ENCODE measurements around the gene NFYC. TPM values are rescaled to one million over a fixed set of nuclear protein-coding genes. Genes with fewer than 3 reads are reported as not detected.
A peak's percentile ranks its signal among the peaks of the same experiment; 100 is the strongest.

Gene NFYC
- total RNA-seq, 1 experiment from 2014 or later: 38.1 TPM

DNA sequence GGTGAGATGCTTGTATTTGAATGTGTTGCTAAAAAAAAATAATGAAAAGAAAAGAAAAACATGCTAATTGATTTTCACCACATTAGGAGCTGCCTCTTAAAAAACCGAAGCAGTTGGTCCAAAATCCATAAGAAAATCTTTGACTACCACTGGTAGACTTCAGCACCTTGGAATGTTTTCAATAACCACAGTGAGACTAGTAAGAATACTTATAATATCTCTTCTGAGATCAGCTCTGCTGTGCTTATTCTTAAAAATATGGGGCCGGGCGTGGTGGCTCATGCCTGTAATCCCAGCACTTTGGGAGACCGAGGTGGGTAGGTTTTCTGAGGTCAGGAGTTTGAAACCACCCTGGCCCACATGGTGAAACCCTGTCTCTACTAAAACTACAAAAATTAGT is 15.1 kb downstream of the NFYC start:
- no peak for DNase-seq (ENCODE audit: low read depth)

DNA sequence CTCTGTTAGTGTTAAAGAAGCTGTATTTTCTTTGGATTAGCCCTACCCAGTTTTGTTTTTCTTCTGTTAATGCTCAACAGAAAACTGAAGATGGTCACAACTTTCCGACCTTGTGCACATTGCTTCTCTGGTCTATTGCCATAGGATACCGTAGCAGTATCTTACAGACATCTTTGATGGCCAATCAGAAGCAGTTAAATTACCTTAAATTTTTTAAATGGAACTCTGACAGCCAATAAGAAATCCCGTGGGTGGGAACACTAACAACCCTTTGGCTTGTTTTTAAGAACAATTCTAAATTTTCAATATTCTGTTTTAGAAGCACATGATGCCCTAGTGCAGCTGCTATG is 17.2 kb downstream of the NFYC start:
- DNase-seq (ENCODE audit: low read depth): peak; percentile 84

DNA sequence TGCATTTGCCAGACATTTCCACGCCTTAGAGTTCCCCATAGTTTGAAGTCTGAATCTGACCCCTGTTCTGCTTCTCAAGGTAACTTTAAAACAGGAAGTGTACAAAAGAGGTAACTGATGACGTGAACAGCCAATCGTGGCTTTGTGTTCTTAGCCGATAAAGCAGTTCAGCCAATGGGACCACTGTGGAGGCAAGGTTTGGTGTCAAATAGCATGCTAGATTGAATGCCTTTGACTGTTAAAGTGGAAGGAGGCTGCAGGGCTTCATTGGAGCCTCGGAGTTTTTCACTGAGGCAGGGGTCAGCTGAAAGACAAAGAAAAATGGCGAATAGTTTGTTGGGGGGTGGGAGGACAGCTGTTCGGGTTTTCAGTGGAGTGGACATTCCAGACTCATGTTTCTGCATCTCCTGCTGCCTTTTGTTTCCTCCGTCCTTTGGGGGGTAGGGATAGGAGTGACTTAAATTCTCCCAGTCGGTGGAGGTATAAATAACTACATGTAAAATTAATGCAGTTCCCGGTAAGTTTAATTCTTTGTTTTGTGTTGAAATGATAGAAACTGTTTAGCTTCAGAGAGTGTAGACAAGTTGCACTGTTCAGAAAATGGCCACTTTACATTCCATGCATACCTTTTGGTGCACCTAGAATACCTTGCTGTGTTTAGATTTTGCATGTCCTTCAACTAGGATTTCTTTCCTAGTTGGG is 17.7 kb downstream of the NFYC start:
- peak; percentile 99 for DNase-seq (ENCODE audit: low read depth)

DNA sequence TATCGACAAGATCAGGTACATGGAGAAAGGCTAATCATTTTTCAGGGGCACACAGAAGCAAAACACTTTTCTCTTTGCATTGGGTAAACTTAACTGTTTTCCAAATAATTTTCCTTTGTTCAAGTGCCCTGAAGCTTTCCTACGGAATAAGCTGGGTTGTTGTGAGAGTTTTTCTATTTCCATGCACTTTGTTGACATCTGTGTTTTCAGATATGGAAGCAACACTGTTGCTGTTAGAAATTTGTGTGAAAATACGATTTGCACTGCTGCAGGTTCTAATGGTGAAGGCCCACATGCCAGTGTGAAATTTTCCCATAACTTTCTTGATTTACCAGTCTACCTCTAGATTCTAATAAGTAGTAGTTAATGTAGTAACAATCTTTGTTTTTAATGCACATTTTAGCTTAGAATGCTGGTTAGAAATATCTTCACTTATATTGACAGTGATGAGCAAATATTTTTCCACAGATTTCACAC is 18.3 kb downstream of the NFYC start:
- DNase-seq (ENCODE audit: low read depth): no peak

DNA sequence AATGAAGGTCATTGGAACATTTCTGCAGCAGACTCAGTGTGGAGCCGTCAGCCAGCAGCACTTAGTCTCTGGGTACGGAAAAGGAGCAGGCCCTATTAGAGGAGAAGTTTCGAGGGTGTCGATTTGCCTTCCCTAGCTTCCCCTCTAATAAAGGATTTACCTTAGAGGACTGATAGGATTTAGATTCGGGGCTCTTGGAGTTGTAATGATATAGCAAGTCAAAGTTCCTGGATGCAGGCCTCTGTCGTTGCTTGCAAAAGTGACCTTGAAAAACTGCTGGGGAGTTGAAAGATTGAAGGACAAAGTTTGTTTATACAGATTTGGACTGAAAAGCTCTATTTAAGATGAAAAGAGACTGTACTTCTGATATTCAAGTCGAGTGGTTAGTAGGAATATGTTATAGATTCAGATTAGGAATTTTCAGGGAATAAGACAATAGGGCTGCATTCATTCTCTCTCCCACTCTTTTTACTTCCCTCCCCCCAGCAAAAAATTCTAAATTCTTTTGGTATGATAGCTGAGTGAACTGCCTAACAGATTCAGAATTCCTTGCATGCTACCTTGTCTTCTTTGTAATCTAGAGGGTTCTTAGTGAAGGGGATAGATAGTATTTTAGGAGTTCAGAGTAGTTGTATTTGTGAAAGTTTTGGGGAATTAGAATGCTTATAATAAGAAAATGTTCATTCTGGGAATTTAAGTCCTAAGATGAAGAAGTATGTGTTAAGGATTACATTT is 19.2 kb downstream of the NFYC start:
- DNase-seq (ENCODE audit: low read depth): no peak

DNA sequence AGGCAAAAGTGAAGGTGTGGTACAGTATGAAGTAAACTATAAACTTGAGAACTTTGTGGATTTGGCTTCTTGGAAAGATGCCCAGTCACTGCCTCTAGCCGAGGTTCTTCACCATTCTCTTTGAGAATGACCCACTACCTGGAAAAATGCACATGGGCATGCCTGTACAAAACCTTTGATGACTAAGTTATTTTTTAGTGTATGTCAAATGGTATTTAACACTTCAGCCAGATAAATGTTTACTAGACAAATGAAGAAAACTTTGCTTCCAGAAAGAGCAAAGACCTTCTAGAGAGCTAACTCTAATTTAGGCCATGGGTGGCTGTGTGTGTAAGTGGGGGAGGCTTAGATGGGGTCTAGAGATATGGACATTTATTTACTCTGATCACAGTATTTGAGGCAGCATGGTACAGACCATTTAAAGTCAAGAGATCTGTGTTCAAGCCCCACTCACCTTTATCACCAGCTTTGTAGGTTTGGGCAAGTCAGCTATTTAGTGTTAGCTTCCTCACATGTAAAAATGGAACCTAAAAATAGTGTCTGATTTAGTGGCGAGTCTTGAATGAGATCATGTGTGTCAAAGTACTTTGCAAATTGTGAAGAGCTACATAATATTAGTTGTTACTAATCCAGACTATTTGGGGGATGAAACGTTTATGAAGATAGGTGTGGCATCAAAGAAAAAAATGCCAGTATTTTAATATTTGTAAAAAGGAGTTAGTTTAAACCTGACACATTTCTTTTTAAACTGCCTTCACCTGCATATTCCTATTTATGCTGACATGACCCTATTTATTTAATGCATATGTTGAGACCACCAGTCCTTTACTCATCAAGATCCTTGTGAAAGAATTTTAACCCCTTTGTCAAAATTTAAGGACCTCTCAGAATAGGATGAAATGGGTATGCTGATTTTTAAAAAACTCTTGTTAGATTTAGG is 20.2 kb downstream of the NFYC start:
- peak; percentile 92 for DNase-seq (ENCODE audit: low read depth)

DNA sequence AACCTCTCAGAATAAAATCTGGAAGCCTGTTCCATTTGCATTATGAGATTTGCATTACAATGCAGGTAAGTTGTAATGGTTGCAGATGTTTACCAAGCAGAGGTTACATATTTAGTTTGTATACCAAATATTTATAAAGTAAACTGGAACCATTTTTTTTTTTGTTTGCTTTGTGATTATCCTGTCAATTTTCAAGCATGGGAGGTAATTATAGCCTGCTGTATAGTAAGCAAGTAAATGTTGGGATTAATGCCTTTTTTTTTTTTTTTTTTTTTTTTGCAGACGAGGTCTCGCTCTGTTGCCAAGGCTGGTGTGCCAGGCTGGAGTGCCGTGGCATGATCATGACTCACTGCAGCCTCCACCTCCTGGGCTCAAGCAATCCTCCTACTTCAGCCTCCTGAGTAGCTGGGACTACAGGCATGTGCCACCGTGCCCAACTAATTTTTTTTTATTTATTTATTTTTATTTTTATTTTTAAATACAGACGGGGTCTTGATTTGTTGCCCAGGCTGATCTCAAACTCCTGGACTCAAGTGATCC is 21.0 kb downstream of the NFYC start:
- no peak for DNase-seq (ENCODE audit: low read depth)

DNA sequence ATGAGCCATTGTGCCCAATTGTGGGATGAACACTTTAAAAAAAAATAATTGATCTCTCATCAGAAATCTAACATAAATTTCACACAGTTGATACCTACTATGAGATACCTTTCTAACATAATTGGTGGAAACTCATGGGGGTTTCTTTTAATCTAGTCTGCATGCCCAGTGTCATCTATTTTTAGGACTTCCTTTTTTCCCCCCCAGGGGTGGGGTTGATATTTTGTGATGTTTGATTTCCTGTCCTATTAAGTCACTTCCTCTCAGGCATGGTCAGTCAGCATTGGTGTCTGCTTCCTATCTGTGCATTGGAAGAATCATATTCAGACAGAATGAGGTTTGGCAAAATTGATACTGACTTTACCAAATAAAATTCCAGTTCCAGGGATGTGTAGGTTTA is 21.5 kb downstream of the NFYC start:
- no peak for DNase-seq (ENCODE audit: low read depth)

DNA sequence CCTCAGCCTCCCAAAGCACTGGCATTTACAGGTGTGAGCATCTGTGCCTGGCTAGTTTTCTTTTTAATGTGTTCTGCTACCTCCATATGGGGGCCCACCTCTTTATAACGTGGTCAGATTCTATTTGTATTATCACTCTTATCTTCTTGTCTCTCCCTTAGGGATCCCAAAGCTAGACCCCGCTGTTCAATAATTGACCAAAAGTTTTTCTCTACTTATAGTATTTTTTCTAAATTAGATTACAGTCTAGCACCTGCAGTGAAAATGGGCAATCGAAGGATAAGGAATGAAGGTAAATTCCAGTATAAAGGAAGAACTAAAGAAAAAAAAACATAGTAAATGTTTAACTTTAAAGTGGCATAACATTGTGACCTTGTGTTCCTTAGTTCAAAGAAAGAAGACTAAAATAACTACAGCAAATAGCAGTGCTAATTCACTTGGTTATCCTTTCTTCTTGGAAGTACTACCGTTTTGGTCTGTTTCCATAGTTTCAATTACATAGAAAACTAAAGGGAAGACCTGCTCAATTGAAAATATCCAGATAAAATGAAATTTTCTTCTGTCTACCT is 24.1 kb downstream of the NFYC start:
- DNase-seq (ENCODE audit: low read depth): no peak

DNA sequence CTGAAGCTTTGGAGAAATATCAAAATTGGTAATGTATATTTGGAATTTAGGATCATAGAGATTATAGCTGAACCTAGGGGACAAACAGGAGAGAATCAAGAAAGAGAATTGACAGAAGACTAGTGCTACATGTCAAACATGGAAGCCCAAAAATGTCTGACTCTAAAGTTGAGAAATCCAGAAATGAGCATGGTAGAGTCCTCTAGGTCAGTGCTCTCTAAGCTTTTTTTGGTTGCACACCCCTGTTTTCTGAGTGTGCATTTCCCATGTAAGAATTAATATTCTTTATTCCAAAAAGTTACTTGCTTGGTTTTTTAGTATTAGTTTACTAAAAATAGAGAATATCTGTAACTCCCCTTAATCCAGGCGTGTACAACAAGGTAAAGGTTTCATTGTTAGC is 25.6 kb downstream of the NFYC start:
- no peak for DNase-seq (ENCODE audit: low read depth)

DNA sequence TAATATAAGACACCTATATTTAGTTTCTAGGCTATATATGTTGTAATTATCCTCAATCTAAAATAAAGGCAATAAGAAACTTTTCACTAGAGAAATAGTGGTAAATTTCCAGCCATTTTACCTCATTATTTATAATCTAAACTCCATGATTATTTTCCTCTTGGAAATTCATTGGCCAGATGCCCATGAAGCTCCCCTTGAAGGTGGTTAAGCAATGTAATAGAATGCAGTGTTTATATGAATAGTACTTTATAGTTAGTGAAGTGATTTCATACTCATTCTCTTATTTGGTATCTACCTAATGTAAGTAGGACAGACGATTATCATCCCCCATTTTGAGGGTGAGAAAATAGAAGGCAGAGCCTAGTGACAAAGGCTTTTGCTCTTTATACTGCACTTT is 26.5 kb downstream of the NFYC start:
- DNase-seq (ENCODE audit: low read depth): peak; percentile 36

DNA sequence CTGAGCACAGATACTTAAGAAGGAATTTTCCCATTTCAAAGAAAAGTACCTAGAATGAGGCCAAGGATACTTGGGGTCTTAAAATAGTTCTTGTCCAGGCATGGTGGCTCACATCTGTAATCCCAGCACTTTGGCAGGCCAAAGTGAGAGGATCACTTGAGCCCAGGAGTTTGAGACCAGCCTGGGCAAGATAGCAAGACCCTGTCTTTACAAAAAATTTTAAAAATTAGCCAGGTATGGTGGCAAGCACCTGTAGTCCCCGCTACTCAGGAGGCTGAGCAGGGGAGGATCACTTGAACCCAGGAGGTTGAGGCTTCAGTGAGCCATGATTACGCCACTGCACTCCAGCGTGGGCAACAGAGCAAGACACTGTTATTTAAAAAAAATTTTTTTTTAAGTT is 29.0 kb downstream of the NFYC start:
- DNase-seq (ENCODE audit: low read depth): no peak

DNA sequence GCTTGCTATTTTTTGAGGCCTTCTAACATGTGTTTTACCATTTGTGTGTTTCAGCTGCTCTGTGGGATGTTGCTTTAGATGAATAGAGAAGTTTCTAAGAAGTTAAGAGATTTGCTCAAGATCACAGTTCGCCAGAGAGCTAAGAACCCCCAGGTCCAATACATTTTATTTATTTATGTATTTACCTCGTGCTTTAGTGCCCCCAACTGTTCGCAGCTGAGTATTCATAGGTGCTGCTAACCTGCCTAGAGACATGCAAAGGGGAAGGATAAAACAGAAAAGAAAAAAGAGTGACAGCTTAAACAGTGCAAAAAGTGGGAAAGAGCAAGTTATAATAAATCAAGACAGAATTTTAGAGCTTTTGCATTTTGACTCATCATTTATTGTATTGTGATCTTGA is 31.1 kb downstream of the NFYC start:
- no peak for DNase-seq (ENCODE audit: low read depth)

DNA sequence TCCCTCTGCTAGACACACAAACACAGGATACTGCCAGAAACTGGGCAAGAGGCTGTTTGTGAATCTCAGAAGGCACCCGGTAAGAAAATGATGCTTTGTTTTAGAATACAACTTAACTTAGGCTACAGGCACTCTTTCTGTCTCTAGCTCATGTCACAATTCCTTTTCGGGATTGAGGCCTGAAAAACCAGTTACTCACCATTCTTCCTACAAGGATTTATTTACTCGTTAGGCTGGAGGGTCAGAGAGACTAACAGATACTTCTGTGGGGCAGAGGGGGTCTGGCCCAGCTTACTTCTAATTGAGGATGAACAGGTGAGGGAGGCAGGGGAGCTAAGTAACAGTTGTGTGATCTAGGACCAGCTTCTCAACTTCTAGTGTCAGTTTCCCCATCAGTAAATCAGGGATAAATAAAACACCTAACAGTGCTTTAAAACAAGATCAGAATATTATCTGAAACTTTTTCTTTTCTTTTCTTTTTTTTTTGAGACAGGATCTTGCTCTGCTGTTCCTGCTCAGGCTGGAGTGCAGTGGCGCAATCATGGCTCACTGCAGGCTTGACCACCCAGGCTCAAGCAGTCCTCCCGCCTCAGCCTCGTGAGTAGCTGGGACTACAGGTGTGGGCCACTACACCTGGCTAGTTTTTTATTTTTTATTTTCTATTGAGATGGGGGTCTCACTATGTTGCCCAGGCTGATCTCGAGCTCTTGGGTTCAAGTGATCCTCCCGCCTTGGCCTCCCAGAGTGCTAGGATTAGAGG is 31.9 kb downstream of the NFYC start:
- DNase-seq (ENCODE audit: low read depth): no peak

DNA sequence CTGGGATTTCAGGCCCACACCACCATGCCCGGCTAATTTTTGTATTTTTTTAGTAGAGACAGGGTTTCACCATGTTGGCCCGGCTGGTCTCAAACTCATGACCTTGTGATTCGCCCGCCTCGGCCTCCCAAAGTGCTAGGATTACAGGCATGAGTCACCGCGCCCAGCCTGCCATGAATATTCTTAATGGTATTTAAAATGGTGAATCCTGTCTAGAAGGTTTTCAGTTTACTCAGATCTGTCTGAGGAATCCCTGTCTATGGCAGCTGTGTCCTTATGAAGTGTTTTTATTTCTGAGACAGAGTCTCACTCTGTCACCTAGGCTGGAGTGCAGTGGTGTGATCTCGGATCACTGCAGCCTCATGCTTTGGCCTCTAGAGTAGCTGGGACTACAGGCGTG is 36.2 kb downstream of the NFYC start:
- peak; percentile 74 for DNase-seq (ENCODE audit: low read depth)

DNA sequence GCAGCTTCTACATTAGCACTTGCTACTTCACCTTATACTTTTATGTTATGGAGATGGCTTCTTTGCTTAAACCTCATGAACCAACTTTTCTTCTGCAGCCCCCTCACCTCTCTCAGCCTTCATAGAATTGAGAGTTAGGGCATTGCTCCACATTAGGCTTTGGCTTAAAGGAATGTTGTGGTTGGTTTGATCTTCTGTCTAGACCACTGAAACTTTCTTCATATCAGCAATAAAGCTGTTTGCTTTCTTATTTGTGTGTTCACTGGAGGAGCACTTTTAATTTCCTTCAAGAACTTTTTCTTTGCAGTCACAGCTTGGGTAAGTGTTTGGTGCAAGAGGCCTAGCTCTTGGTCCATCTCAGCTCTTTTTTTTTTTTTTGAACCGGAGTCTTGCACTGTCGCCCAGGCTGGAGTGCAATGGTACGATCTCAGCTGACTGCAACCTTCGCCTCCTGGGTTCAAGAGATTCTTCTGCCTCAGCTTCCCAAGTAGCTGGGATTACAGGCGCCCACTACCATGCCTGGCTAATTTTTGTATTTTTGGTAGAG is 37.9 kb downstream of the NFYC start:
- peak; percentile 26 for DNase-seq (ENCODE audit: low read depth)

DNA sequence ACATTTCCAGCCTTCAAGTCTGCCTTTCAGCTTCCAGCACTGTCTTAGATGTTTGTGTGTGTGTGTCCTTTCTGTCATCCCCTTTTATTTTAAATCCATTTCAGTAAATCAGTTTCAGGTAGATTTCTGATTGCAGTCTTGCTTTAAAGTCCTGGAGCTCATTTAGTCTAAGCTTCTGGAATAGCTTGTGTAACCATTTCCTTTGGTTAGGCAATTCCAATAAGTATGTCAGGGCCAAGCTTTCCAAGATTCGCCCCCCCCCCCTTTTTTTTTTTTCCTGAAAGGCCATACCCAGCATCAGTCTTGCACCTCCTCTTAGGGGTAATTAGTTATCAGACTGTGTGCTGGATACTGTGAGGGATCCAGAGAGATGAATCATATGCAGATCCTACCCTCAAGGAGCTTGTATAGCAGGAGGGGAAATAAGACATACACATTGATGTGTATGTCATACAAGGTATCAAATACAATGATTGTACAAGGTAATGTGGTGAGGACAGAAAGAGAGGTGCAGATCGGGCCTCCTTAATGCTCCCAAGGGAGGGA is 41.3 kb downstream of the NFYC start:
- no peak for DNase-seq (ENCODE audit: low read depth)

DNA sequence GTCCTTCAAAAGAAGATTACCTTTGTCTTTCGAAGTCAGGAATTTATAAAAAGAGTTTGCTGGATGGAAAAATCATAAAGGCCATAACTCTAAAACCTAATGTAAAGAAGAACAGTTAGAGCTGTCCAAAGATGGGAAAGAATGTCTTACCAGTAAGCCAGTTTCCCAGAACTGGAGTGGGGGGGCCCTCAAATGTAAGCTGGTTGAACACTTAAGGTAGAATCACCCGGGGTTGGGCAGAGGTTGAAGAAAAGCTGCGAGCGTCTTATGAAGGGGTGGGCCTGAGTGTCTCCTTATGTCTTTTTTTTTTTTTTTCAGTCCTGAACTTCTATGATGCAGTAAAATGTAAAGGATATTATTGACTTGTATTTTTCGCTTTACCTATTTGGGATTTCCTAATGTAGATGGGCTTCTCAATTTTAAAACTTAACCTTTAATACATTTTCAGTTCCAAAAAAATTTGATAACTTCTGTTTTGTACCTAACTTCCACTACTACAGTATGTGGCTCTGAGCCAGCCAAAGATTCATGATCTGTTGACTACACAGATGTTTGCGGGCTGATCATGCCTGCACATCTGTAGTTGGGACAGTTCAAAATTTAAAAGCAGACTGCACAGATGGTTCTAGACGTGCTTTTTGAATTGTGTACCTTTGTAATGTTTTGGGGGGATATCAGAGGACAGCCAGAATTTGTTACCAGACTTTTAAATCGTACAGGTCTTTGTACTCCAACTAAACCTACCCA is 43.6 kb downstream of the NFYC start:
- DNase-seq (ENCODE audit: low read depth): no peak

DNA sequence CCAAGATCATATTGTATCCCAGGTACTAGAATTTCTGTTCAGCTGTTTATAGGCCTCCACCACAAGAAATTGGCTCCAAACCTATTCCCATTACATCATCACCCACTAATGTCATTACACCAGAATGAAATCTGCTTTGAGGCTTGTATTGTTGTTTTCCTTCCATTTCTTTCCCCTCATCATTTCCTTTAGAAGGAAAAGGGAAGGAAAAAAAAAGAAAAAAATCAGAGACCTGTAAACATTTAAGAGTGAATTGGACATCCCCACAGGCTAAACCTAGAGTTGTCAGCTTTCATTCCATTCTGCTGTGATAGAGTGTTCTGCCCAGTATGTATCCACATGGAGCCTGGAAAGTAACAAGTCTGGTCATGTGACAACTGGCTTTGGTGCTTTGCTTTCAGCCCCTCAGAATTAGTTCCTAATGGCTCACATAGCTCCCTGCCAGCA is 44.6 kb downstream of the NFYC start:
- DNase-seq (ENCODE audit: low read depth): peak; percentile 80

DNA sequence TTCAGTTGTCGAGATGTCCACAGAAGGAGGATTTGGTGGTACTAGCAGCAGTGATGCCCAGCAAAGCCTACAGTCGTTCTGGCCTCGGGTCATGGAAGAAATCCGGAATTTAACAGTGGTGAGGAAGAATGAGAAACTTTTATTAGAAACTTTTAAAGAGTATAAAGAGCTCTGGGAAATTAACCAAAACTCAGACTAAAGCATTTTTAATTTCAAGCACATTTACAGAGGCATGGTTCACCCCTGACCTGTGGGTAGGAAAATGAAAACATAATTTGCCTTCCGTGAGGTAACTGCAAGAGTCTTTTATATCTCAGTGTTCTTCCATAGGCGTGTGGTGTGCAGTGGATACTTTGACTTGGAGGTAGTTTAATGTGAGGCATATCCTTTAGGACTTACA is 47.3 kb downstream of the NFYC start:
- DNase-seq (ENCODE audit: low read depth): no peak

Measured in M059J (cell line).